Measurements from ENCODE around the gene CIB4.

CIB4 gene

GRCh38 chr2:26629346-26629630 lies 11.9 kb downstream of the CIB4 start:
- no peak overlapping the region for H3K4me3 ChIP-seq (ENCODE audit: low read length)
- DNase-seq (ENCODE audit: low read depth, low spot score), result no peak

GRCh38 chr2:26628561-26629345 lies 12.4 kb downstream of the CIB4 start:
- H3K4me3 ChIP-seq (ENCODE audit: low read length), result no peak overlapping the region
- DNase-seq (ENCODE audit: low read depth, low spot score), result no peak

GRCh38 chr2:26627350-26628105 lies 13.6 kb downstream of the CIB4 start:
- H3K4me3 ChIP-seq (ENCODE audit: low read length), result no peak overlapping the region
- DNase-seq (ENCODE audit: low read depth, low spot score), result no peak

GRCh38 chr2:26626606-26627005 lies 14.6 kb downstream of the CIB4 start:
- DNase-seq (ENCODE audit: low read depth, low spot score), result no peak
- no peak overlapping the region for H3K4me3 ChIP-seq (ENCODE audit: low read length)

GRCh38 chr2:26623541-26624495 lies 17.3 kb downstream of the CIB4 start:
- no peak for DNase-seq (ENCODE audit: low read depth, low spot score)

GRCh38 chr2:26621469-26622199 lies 19.5 kb downstream of the CIB4 start:
- H3K4me3 ChIP-seq (ENCODE audit: low read length), result no peak overlapping the region
- no peak for DNase-seq (ENCODE audit: low read depth, low spot score)

More at GRCh38 chr2:26623541-26624495, 17.3 kb downstream of the CIB4 start:
- H3K4me3 ChIP-seq (ENCODE audit: low read length), result no peak overlapping the region

- DNase-seq (ENCODE audit: low read depth, low spot score), result no peak
- no peak overlapping the region for H3K4me3 ChIP-seq (ENCODE audit: low read length)
Measured at GRCh38 chr2:26620031-26620605, 21.0 kb downstream of the CIB4 start.

GRCh38 chr2:26619521-26619951 lies 21.6 kb downstream of the CIB4 start:
- DNase-seq (ENCODE audit: low read depth, low spot score), result no peak
- H3K4me3 ChIP-seq (ENCODE audit: low read length), result no peak overlapping the region

GRCh38 chr2:26619096-26619495 lies 22.1 kb downstream of the CIB4 start:
- no peak for DNase-seq (ENCODE audit: low read depth, low spot score)

GRCh38 chr2:26618611-26619010 lies 22.6 kb downstream of the CIB4 start:
- DNase-seq (ENCODE audit: low read depth, low spot score), result no peak
- no peak overlapping the region for H3K4me3 ChIP-seq (ENCODE audit: low read length)

More at GRCh38 chr2:26619096-26619495, 22.1 kb downstream of the CIB4 start:
- no peak overlapping the region for H3K4me3 ChIP-seq (ENCODE audit: low read length)

GRCh38 chr2:26617588-26618083 lies 23.5 kb downstream of the CIB4 start:
- no peak for DNase-seq (ENCODE audit: low read depth, low spot score)
- H3K4me3 ChIP-seq (ENCODE audit: low read length), result no peak overlapping the region

GRCh38 chr2:26616706-26617587 lies 24.2 kb downstream of the CIB4 start:
- no peak for DNase-seq (ENCODE audit: low read depth, low spot score)
- no peak overlapping the region for H3K4me3 ChIP-seq (ENCODE audit: low read length)

- DNase-seq (ENCODE audit: low read depth, low spot score), result no peak
- no peak overlapping the region for H3K4me3 ChIP-seq (ENCODE audit: low read length)
Measured at GRCh38 chr2:26615860-26616705, 25.1 kb downstream of the CIB4 start.

GRCh38 chr2:26615336-26615859 lies 25.8 kb downstream of the CIB4 start:
- no peak overlapping the region for H3K4me3 ChIP-seq (ENCODE audit: low read length)
- no peak for DNase-seq (ENCODE audit: low read depth, low spot score)

- DNase-seq (ENCODE audit: low read depth, low spot score), result no peak
- H3K4me3 ChIP-seq (ENCODE audit: low read length), result no peak overlapping the region
Measured at GRCh38 chr2:26614216-26615138, 26.7 kb downstream of the CIB4 start.
